Breast epithelium (tissue), 3 donors: Measurements from ENCODE around the gene FADS6.

Experiments
- POLR2A ChIP-seq: fragments of 450-650 bp; IDR thresholded peaks from one replicate; pipeline ENCODE4 v1.6.1; 2016; ENCODE audit warnings: antibody characterized with exemption, mild to moderate bottlenecking, moderate library complexity
- POLR2AphosphoS5 ChIP-seq, 3 donors: sonication (generic); formaldehyde crosslinking; IDR thresholded peaks; one replicate each; pipeline ENCODE4 v1.6.1; 2017; ENCODE audit warnings: antibody characterized with exemption in 3 of 3
- TF ChIP-seq, protein P1 (sequence below), 3 donors: fragments of 450-650 bp; IDR thresholded peaks; one replicate each; pipeline ENCODE4 v1.5.1; 2016 to 2017; ENCODE audit warnings: antibody characterized with exemption in 3 of 3, mild to moderate bottlenecking in 3 of 3, moderate library complexity in 3 of 3

DNA sequence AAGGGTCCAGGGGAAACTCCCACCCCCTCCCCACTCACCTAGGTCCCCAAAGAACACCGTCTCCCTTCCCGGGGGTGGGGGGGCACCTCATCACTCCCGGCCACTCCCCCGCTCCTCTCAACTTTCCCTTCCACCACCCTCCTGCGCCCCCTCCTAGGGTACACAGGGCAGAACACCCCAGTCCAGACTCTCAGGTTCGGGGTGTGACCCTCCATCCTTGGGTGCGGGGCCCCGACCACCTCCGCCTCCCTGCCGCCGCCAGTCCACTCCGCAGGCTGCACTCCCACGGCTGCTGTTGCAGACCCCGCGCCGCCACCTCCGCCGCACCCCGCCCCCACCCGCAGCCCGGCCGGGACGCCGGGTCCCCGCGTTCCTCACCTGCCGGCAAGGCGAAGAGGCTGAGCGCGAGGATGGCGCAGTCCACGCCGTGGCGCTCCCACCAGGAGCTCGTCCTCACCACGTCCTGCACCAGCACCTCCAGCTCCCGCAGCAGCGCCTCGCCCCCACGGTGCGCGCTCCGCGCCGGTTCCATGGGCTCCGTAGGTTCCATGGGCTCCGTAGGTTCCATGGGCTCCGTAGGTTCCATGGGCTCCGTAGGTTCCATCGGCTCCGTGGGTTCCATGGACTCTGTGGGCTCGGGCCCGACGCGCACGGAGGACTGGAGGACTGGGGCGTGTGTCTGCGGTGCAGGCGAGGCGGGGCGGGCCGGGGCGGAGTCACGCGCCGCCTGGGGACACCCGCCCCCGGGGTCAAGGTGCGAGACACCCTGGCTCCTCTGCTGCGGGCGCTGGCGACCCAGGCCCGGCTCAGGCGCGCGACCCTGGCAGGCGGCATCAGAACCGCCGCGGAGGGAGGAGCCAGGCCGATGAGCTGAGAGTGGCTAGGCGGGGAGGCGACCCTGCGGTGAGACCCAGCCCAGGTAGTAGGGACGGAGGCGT is at the start of gene FADS6:
- TF ChIP-seq, protein P1, sequence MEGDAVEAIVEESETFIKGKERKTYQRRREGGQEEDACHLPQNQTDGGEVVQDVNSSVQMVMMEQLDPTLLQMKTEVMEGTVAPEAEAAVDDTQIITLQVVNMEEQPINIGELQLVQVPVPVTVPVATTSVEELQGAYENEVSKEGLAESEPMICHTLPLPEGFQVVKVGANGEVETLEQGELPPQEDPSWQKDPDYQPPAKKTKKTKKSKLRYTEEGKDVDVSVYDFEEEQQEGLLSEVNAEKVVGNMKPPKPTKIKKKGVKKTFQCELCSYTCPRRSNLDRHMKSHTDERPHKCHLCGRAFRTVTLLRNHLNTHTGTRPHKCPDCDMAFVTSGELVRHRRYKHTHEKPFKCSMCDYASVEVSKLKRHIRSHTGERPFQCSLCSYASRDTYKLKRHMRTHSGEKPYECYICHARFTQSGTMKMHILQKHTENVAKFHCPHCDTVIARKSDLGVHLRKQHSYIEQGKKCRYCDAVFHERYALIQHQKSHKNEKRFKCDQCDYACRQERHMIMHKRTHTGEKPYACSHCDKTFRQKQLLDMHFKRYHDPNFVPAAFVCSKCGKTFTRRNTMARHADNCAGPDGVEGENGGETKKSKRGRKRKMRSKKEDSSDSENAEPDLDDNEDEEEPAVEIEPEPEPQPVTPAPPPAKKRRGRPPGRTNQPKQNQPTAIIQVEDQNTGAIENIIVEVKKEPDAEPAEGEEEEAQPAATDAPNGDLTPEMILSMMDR (IDR thresholded peaks at IDR 0.05): no peak
- TF ChIP-seq POLR2A (no peak), POLR2AphosphoS5 (IDR thresholded peaks at IDR 0.05) (no peak)
